OCI-M2 (cell line): Measurements from ENCODE around the gene LY9.

Source experiments
- DNase-seq: peaks from one replicate; lab custom pipeline; 2025; ENCODE audit not compliant: unreplicated experiment; lab: John Stamatoyannopoulos, UW

The LY9 gene, protein sequence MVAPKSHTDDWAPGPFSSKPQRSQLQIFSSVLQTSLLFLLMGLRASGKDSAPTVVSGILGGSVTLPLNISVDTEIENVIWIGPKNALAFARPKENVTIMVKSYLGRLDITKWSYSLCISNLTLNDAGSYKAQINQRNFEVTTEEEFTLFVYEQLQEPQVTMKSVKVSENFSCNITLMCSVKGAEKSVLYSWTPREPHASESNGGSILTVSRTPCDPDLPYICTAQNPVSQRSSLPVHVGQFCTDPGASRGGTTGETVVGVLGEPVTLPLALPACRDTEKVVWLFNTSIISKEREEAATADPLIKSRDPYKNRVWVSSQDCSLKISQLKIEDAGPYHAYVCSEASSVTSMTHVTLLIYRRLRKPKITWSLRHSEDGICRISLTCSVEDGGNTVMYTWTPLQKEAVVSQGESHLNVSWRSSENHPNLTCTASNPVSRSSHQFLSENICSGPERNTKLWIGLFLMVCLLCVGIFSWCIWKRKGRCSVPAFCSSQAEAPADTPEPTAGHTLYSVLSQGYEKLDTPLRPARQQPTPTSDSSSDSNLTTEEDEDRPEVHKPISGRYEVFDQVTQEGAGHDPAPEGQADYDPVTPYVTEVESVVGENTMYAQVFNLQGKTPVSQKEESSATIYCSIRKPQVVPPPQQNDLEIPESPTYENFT

DNA sequence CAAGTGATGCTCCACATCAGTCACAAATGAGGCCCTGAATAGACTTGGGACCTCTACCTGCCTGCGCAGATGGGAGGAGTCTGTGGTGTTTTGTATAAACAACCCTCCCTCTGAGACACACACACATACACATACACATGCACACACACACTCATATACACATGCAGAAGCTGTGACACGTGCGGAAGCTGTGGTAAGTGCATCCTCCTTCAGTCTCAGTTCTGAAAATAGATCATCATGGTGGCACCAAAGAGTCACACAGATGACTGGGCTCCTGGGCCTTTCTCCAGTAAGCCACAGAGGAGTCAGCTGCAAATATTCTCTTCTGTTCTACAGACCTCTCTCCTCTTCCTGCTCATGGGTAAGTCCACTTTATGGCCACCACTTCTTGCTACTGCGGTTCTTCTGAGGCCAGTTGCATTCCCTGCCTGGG is at the start of gene LY9:
LY9 (plus strand) TSS at position 224 of the 433 bp plus-strand sequence; CDS start at position 238, 14 bp downstream.
- DNase-seq: no peak

DNA sequence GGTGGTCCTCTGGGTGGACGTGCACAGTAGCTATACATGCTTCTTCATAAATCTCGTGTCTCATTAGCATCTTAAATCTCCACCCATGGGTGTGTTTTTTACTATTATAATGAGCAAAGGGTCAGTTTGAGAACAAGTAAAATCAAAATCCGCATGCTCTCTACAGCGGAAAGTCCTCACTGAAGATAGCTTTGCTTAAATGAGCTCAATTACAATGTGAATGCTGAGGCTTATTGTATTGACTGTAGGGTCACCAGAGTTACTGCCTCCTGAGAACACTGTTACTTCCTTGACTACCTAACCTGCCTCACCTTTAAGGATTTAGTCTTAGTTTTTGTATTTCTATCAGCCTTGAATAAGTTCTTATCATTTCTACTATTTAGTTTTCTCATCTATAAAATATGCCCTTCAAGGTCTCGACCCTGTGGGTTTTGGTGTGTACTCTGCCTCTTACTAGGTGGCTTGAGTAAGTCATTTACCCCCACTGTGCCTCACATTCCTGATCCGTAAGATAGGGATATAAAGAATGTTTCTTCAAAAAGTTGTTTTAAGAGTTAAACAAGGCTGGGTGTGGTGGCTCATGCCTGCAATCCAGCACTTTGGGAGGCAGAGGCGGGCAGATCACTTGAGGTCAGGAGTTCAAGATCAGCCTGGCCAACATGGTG is 49.0 kb upstream of the LY9 start:
- no peak for DNase-seq

DNA sequence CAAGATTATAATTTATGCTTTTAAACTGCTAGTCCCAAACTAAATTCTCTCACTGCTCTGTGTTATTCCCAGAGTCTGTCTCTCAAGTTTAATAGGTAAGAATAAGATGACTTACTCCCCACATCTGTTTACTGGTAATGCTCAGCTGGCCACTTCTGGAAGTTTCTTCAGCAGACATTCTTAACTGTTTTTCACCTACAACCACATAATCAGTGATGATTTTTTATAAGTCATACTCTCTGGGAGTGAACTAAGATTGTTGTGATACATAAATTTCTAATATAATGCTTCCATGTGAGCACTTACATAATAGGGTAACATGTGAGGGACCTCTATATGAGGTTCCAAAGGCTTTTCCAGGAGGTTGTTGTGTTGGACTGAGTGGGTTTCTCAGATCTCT is 48.3 kb upstream of the LY9 start:
- DNase-seq: no peak

DNA sequence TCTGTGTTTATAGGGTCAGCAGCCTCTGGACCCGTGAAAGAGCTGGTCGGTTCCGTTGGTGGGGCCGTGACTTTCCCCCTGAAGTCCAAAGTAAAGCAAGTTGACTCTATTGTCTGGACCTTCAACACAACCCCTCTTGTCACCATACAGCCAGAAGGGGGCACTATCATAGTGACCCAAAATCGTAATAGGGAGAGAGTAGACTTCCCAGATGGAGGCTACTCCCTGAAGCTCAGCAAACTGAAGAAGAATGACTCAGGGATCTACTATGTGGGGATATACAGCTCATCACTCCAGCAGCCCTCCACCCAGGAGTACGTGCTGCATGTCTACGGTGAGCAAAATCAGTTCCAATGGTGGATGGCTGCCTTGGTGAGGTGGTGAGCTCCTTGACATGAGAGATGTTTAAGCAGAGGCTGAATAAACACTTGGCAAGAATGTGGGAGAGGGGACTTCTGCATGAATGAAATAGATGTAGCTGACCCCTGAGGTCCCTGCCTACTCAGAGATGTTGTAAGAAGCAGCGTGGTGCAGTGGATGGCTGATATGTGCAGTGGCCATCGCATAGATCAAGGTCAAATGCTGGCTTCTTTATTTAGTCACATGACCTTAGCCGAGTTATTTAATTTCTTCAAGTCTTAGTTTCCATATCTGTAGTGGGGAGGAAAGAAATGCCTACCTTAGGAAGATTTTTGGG is 47.6 kb upstream of the LY9 start:
- DNase-seq: no peak

DNA sequence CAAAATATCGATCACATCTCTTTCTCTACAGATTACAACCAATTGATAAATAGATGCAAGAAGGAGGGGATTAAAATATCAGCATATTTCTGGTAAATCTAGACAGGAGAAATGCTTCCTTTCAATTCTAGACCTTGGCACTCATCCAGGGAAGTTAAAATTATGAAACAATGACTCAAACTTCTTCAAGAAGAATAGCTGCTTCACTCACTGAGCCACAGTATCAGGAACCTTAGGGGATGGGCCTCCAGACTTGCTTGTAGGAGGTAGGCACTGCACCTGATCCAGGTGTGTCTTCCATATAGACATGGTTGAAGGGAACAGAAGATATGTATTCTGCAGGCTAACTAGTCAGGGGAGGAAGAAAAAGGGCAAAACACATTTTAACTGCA is 47.1 kb upstream of the LY9 start:
- DNase-seq: no peak

DNA sequence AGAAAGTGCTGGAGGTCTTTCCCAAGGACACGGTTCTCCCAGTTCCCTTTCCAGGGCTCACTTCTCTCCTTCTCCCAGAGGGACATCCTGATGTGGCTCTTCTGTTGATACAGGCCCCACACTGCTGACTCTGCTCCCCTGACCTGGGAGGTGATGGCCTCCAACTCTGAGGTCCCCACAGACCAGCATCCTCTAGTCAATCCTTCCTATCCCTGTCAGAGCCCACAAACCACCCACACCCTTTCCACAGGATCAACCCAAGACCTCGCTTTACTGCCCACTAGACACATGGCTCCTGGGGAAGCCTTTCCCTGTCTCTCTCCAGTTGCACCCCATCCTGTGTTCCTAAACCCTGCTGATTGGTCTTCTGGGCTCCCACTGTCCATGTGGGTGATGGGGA is 45.4 kb upstream of the LY9 start:
- DNase-seq: no peak

DNA sequence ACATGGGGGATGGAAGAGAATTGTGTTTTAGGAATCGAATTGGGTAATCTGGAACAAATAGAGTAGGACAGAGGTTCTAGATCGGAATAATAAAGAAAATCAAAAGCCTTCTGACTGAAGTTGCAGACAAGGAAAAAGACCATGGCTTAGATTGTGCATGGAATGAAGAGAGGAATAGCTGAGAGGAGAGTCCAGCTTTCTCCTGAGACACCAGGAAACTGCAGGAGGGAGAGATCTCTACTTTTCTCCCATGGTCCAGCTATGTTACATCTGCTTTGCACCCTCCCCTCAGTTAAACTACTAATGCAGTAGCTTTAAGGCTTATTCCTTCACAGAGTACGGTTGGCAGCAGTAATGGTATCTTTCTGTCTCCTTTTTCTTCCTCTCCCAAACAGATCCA is 43.6 kb upstream of the LY9 start:
- DNase-seq: no peak

DNA sequence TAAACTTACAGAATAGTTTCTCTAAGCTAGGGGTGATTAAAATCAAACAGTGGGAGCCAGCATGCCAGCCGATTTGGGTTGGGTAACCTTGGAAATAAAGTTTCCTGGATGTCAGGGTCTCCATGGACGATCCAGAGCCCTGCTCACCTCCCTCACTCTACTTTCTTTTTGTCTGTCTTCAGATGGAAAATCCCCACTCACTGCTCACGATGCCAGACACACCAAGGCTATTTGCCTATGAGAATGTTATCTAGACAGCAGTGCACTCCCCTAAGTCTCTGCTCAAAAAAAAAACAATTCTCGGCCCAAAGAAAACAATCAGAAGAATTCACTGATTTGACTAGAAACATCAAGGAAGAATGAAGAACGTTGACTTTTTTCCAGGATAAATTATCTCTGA is 43.0 kb upstream of the LY9 start:
- DNase-seq: no peak

DNA sequence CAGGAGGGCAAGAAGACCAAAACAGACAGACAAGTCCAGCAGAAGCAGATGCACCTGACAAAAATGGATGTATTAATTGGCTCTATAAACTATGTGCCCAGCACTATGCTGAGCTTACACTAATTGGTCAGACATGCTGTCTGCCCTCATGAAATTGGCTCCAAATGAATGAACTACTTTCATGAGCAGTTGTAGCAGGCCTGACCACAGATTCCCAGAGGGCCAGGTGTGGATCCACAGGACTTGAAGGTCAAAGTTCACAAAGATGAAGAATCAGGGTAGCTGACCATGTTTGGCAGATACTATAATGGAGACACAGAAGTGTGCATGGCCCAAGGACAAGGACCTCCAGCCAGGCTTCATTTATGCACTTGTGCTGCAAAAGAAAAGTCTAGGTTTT is 42.4 kb upstream of the LY9 start:
- DNase-seq: no peak

DNA sequence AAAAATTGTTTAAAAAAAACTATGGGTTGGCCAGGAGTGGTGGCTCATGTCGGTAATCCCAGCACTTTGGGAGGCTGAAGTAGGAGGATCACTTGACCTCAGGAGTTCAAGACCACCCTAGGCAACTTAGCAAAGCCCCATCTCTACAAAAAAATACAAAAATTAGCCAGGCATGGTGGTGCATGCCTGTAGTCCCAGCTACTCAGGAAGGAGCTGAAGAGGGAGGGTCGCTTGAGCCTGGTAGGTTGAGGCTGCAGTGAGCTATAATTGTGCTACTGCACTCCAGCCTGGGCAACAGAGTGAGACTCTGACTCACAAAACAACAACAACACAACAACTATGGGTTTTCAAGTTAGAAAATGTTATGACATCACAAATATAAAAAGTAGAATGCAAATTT is 40.5 kb upstream of the LY9 start:
- no peak for DNase-seq

DNA sequence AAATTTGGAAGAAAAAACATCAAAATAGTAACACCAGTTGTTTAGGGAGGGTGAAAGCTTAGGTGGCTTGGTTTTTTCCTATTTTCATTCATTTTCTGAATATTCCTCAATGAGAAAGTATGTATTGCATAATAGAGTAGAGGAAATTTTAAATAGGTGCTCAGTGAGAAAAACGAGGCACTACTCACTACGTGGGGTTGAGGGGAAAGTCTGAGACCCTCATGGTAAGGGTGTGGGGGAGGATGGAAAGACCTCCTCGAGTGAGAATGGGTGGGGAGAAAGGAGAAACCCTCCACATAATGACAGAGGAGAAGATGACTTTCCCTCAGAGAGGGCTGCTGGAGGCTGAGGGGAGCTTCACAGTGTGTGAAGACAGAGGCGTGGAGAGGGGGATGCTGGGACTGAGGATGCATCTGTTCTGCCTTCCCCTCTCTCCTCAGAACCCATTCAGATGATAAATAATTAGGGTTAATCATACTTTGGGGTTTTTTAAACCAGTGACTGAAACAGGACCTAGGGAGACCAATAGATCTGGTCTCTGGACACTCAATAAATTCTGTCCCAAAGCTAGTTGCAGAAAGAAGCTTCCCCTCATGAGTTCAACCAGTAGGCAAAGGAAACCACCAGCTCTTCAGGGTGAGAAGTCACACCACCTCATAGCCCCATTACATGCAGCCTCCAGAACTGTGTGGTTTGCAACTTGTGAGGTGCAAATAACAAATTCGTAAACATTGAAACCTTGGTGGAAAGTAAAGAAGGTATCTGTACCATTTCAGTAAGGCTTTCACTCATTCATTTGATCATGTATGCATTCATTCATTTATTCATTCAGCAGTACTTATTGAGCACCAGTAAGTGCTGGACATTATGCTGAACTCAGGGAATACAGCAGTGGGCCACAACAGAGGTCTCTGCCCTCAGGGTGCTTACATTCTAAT is 39.8 kb upstream of the LY9 start:
- no peak for DNase-seq

DNA sequence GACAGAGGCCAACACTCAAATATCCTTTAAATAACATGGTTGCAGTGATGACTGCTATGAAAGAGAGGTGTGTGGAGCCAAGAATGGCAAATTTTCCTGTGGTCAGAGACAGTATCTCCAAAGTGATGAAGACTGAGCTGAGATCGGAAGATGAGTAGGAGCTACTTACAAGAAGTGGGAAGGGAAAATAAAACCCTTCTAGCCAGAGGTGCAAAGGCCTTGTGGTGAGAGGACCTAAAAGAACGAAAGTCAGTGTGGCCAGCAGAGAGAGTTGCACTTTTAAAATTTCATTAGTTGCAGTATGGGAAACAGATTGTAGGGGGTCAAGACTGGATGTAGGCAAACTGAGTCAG is 39.1 kb upstream of the LY9 start:
- DNase-seq: no peak

DNA sequence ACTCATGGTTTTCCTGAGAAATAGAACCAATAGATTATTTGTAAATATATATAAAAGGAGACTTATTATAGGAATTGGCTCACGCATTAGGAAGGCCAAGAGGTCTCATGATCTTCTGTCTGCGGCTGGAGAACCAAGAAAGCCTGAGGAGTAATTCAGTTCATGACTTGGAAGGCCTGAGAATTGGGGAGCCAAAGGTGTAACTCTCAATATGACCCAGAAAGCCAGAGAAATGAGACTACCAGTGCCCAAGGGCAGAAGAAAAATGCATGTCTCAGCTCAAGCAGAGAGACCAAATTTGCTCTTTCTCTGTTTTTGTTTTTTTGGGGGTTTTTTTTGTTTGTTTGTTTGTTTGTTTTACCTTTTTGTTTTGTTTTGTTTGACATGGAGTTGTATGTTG is 37.5 kb upstream of the LY9 start:
- no peak for DNase-seq

DNA sequence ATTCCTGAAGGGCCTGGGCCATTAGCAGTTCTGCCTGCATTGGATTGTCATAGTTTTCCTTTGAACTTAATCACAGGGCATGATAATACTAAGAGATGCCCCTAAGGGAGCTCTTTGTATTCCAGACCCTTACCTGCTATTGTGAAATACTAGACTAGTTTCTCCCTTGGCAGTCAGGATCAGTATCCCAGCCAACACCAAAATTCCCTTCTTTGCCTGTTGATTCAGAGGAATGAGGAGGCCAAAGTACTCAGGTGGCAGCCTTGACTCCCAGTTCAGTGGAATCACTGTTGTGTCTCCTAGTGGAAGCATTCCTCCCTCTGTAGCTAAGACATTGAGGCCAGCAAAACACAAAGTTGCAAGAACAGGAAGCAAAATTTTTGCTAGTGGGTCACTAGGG is 36.2 kb upstream of the LY9 start:
- DNase-seq: no peak

DNA sequence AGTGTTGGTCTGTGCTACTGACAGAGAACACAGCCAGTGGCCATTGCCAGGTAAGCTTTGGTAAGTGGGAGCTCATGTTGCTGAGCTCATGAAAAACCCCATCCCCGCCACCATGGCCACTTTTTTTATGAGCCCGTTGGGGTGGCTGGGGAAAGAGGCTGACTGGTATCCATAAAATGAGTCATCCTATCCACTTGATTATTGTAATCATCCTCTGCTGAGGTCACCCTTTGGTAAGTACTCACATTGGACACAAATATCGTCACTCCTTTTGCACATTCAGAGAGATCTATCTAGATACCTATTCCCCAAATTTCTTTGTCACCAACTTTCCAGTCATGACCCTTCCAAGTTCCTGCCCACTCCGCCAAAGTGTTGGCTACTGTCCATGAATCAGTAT is 34.9 kb upstream of the LY9 start:
- DNase-seq: no peak

DNA sequence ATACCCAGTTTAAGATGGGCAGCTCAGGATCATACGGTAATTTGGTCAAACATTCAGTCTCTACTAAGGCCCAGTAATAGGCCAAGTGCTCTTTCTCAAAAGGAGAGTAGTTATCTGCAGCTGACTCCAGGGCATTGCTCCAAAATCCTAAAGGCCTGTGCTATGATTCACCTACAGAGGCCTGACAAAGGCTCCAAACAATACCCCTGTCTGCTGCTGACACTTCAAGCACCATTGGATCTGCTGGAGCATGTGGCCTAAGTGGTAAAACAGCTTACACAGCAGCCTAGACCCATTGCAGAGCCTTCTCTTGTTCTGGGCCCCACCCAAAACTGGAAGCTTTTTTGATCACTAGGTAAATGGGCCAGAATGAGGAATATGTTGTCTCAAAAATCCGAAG is 34.1 kb upstream of the LY9 start:
- no peak for DNase-seq

DNA sequence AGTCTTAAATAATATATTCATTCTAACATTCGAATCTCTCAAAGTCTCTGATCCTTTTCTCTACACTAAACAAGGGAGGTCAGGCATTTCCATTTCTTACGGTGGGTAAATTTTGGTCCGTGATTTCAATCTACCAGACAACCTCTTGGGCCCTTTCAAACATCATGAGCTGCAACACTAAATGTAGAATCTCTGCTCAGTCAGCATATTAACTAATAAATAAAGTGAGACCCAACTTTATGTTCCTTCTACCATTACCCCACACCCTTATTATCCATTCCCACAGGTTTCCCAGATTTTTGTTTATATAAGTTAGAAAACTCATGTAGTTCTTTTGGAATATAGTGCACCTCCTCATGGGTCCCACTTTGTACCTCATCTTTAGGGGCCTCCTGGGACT is 32.0 kb upstream of the LY9 start:
- DNase-seq: no peak

DNA sequence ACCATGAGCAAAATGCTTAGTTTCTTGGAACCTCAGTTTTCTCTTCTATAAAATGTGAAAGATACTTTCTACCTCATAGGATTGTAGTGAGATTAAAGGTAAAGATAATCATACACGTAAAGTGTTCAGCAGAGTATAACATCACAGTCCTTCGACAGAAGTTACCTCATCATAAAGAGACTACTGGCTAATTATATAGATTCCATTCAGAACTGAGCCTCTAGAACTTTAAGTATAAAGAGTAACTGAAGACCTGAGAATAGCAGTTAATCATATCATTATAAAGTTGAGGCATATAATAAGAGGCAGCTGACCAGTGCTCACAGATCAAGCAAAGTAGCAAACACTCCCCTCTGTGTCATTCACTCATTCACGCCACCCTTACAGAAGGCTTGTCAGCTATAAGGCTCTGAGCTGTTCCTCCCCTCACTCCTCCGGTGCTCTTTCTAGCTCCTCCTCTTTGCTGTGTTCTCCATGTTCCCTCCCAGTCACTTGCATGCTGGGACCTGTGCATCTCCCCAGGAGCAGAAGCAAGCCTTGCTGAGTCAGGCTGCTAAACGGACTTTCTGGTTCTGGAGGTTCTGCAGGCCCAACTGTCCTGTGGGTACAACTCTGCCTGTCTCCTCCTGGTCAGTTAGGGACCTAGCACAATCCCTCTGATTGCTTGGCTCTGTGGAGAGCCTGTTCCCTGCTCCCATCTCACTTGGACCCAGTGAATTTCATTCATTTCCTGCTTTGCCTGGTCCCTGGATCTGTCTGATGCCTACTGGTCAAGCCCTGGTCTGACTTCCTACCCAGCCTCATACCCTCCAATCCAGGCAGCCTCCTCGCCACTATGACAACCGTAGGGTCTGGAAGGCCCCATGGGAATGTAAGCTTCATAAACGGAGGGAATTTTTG is 28.3 kb upstream of the LY9 start:
- DNase-seq: no peak

DNA sequence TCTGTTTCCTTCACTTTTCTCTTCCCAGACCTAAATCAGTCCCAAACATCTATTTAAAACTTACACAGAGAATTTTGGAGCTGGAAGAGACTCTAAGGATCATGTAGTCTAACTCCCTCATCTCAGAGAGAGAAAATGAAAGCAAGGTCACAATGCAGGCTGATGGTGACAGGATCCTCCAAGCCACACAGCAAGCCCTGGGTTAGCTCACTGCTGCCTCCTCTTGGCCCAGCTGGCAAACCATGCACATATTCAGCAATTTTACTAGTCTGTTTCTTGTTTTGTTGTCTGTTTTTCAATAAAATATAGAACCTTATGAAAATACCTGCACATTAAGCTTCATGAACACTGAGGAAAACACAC is 27.7 kb upstream of the LY9 start:
- no peak for DNase-seq

DNA sequence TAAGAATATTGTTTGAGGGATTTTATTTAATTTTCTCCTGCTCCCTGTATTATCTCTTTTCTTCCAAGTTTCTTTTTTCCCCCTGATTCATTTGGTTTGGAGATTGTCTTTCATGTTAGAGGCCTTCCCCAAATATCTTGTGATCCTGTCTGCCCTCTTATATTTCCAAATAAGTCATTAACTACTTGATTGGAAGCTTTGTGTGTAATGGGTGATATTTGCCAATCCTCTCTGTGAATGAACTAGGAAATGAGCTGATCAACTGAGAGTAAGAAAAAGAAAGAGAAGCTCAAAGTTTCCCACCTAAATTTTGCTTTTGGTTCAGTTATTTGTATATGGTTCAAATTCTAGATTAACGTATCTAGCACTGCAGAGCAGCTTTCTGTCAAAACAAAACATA is 23.6 kb upstream of the LY9 start:
- DNase-seq: no peak
